Measurements from ENCODE around the gene CEACAM3. TPM values are rescaled to one million over a fixed set of nuclear protein-coding genes. Genes with fewer than 3 reads are reported as not detected.
"Not testable (repeated sequence)": the region's sequence is repeated elsewhere in the genome, so short reads cannot be mapped to it uniquely, and the experiment has no call there.

CEACAM3 gene
- total RNA-seq, 1 donor: not detected

- Histone ChIP-seq H3K4me3 (ENCODE audit: insufficient read depth, low read length) (no peak overlapping the region), H3K4me2 (ENCODE audit: insufficient read depth, low read length) (no peak overlapping the region), H3K27ac (ENCODE audit: low read depth, low read length) (no peak overlapping the region), H3K27me3 (ENCODE audit: insufficient read depth, low read length) (peaks cover 7% of the 10 kb centered on the region), H2AFZ (ENCODE audit: low read length) (no peak overlapping the region), H3K79me2 (ENCODE audit: insufficient read depth, low read length) (no peaks in the 10 kb centered on the region), H3K4me1 (ENCODE audit: insufficient read depth, low read length) (no peaks in the 10 kb centered on the region), H3K9me3 (ENCODE audit: low read depth, low read length) (no peaks in the 10 kb centered on the region), H3K36me3 (ENCODE audit: insufficient read depth, low read length) (no peaks in the 10 kb centered on the region), H4K20me1 (ENCODE audit: insufficient read depth, low read length) (no peaks in the 10 kb centered on the region)
- TF ChIP-seq CTCF (IDR thresholded peaks at IDR 0.05; ENCODE audit: extremely low read depth, low read depth, low read length): no peak
- no peak for DNase-seq (ENCODE audit: insufficient read length, low spot score, missing footprints)
These were observed 29.3 kb upstream of the CEACAM3 start for GRCh38 chr19:41767115-41767514.

GRCh38 chr19:41768105-41768504 is 28.3 kb upstream of the CEACAM3 start:
- not testable (repeated sequence) for H3K36me3 ChIP-seq (ENCODE audit: insufficient read depth, low read length); H4K20me1 ChIP-seq (ENCODE audit: insufficient read depth, low read length); DNase-seq (ENCODE audit: insufficient read length, low spot score, missing footprints); H3K79me2 ChIP-seq (ENCODE audit: insufficient read depth, low read length); H2AFZ ChIP-seq (ENCODE audit: low read length); H3K4me1 ChIP-seq (ENCODE audit: insufficient read depth, low read length); H3K27me3 ChIP-seq (ENCODE audit: insufficient read depth, low read length); H3K27ac ChIP-seq (ENCODE audit: low read depth, low read length); H3K4me3 ChIP-seq (ENCODE audit: insufficient read depth, low read length); H3K9me3 ChIP-seq (ENCODE audit: low read depth, low read length); H3K4me2 ChIP-seq (ENCODE audit: insufficient read depth, low read length)

- Histone ChIP-seq H3K4me1 (ENCODE audit: insufficient read depth, low read length) (no peaks in the 10 kb centered on the region), H3K9me3 (ENCODE audit: low read depth, low read length) (no peaks in the 10 kb centered on the region), H3K27me3 (ENCODE audit: insufficient read depth, low read length) (peaks cover 7% of the 10 kb centered on the region), H3K27ac (ENCODE audit: low read depth, low read length) (no peak overlapping the region), H3K4me2 (ENCODE audit: insufficient read depth, low read length) (no peak overlapping the region), H4K20me1 (ENCODE audit: insufficient read depth, low read length) (no peaks in the 10 kb centered on the region), H3K4me3 (ENCODE audit: insufficient read depth, low read length) (no peak overlapping the region), H2AFZ (ENCODE audit: low read length) (no peak overlapping the region), H3K36me3 (ENCODE audit: insufficient read depth, low read length) (no peaks in the 10 kb centered on the region), H3K79me2 (ENCODE audit: insufficient read depth, low read length) (no peaks in the 10 kb centered on the region)
- TF ChIP-seq CTCF (IDR thresholded peaks at IDR 0.05; ENCODE audit: extremely low read depth, low read depth, low read length): no peak
- no peak for DNase-seq (ENCODE audit: insufficient read length, low spot score, missing footprints)
These were observed 26.8 kb upstream of the CEACAM3 start for GRCh38 chr19:41769608-41770007.

GRCh38 chr19:41771410-41771809 is 25.0 kb upstream of the CEACAM3 start:
- Histone ChIP-seq H3K79me2 (ENCODE audit: insufficient read depth, low read length) (no peaks in the 10 kb centered on the region), H3K9me3 (ENCODE audit: low read depth, low read length) (no peaks in the 10 kb centered on the region)

More at GRCh38 chr19:41771410-41771809, 25.0 kb upstream of the CEACAM3 start:
- peaks cover 11% of the 10 kb centered on the region for H3K27me3 ChIP-seq (ENCODE audit: insufficient read depth, low read length)
- no peak overlapping the region for H3K4me3 ChIP-seq (ENCODE audit: insufficient read depth, low read length)
- no peak overlapping the region for H3K27ac ChIP-seq (ENCODE audit: low read depth, low read length)
- no peaks in the 10 kb centered on the region for H4K20me1 ChIP-seq (ENCODE audit: insufficient read depth, low read length)
- H3K4me2 ChIP-seq (ENCODE audit: insufficient read depth, low read length): no peak overlapping the region
- no peak for TF ChIP-seq CTCF (IDR thresholded peaks at IDR 0.05; ENCODE audit: extremely low read depth, low read depth, low read length)
- no peaks in the 10 kb centered on the region for H3K36me3 ChIP-seq (ENCODE audit: insufficient read depth, low read length)
- DNase-seq (ENCODE audit: insufficient read length, low spot score, missing footprints): no peak
- no peaks in the 10 kb centered on the region for H3K4me1 ChIP-seq (ENCODE audit: insufficient read depth, low read length)
- H2AFZ ChIP-seq (ENCODE audit: low read length): no peak overlapping the region

Measured in osteoblast (primary cell).